SU-DHL-6 (cell line): ENCODE data around the gene DUSP22.

Experiments
- H2AFZ ChIP-seq: fragments of 200-600 bp; sonication (generic); 2 replicates; pipeline ENCODE4 v1.6.1; 2014; ENCODE audit warnings: low read depth, mild to moderate bottlenecking, moderate library complexity, mixed read lengths, antibody characterized with exemption, low read length; ENCODE audit not compliant: severe bottlenecking
- H3F3A ChIP-seq: fragments of 200-600 bp; shearing (Covaris generic); 2 replicates; pipeline ENCODE4 v1.6.0; 2016; ENCODE audit warnings: antibody characterized with exemption, mild to moderate bottlenecking; ENCODE audit not compliant: insufficient read depth
- H3K27ac ChIP-seq: fragments of 200-600 bp; sonication (generic); 2 replicates; pipeline ENCODE4 v1.5.1; 2016; ENCODE audit warnings: low read depth, mild to moderate bottlenecking, low read length, moderate library complexity, mixed read lengths
- H3K27me3 ChIP-seq: fragments of 200-600 bp; sonication (generic), shearing (Covaris generic); 2 replicates; pipeline ENCODE4 v1.6.0; 2014; ENCODE audit warnings: mild to moderate bottlenecking, low read length
- H3K36me3 ChIP-seq: fragments of 200-600 bp; sonication (generic); 2 replicates; pipeline ENCODE4 v1.6.1; 2014; ENCODE audit warnings: mild to moderate bottlenecking, low read length, mixed read lengths
- H3K4me2 ChIP-seq: fragments of 300-600, 200-600 bp; shearing (Covaris generic), sonication (generic); 2 replicates; pipeline ENCODE4 v1.6.0; 2014; ENCODE audit warnings: low read length, low read depth, mild to moderate bottlenecking; ENCODE audit not compliant: poor library complexity, severe bottlenecking
- H3K4me3 ChIP-seq: fragments of 200-600 bp; sonication (generic); 2 replicates; pipeline ENCODE4 v1.5.1; 2014; ENCODE audit warnings: antibody characterized with exemption, low read length, mild to moderate bottlenecking, mixed read lengths; ENCODE audit not compliant: insufficient read depth, poor library complexity, severe bottlenecking
- H3K79me2 ChIP-seq: fragments of 200-600 bp; sonication (generic); 2 replicates; pipeline ENCODE4 v1.6.1; 2014; ENCODE audit warnings: mild to moderate bottlenecking, low read length, moderate library complexity; ENCODE audit not compliant: insufficient read depth
- H3K9ac ChIP-seq: fragments of 200-600 bp; sonication (generic); 2 replicates; pipeline ENCODE4 v1.7.0; 2014; ENCODE audit warnings: mild to moderate bottlenecking, low read length
- H3K9me2 ChIP-seq: fragments of 200-600 bp; sonication (generic); replicated peaks from 2 replicates; pipeline ENCODE4 v1.6.1; 2014; ENCODE audit warnings: low read length; ENCODE audit not compliant: insufficient read depth
- H3K9me3 ChIP-seq: fragments of 200-600 bp; sonication (generic); 2 replicates; pipeline ENCODE4 v1.6.1; 2014; ENCODE audit warnings: low read length, mixed read lengths; ENCODE audit not compliant: insufficient read depth
- H4K20me1 ChIP-seq: fragments of 200-600 bp; sonication (generic); 2 replicates; pipeline ENCODE4 v1.6.1; 2014; ENCODE audit warnings: low read depth, mild to moderate bottlenecking, antibody characterized with exemption, low read length, moderate library complexity, mixed read lengths
- CTCF ChIP-seq: fragments of 200-600 bp; sonication (generic); IDR thresholded peaks from one replicate; pipeline ENCODE4 v1.5.1; 2017; ENCODE audit warnings: antibody characterized with exemption, mild to moderate bottlenecking, low read length, moderate library complexity; ENCODE audit not compliant: insufficient read depth, poor library complexity, severe bottlenecking
- EZH2phosphoT487 ChIP-seq: fragments of 200-600 bp; sonication (generic), shearing (Covaris generic); conservative IDR thresholded peaks from 2 replicates; pipeline ENCODE4 v1.6.1; 2018; ENCODE audit warnings: mild to moderate bottlenecking, antibody characterized with exemption, low read length, moderate library complexity, mixed read lengths

Gene DUSP22

GRCh38 chr6:303263-303662, 11.0 kb downstream of the DUSP22 start:
- Histone ChIP-seq H3K27ac (no peak overlapping the region), H3K9me2 (no peaks in the 10 kb centered on the region), H3K9me3 (no peaks in the 10 kb centered on the region), H4K20me1 (no peaks in the 10 kb centered on the region; the same call in 1 of the 2 replicates), H3K4me2 (no peak overlapping the region), H3K79me2 (no peaks in the 10 kb centered on the region), H3F3A (no peaks in the 10 kb centered on the region), H3K4me3 (no peak overlapping the region), H3K36me3 (no peaks in the 10 kb centered on the region), H2AFZ (no peak overlapping the region), H3K9ac (no peak overlapping the region), H3K27me3 (no peaks in the 10 kb centered on the region)
- TF ChIP-seq EZH2phosphoT487 (no peak), CTCF (no peak)

- no peaks in the 10 kb centered on the region for H3K79me2 ChIP-seq
- H3K4me3 ChIP-seq, result no peak overlapping the region
- peak; percentile 36 for TF ChIP-seq CTCF
- TF ChIP-seq EZH2phosphoT487, result no peak
- no peaks in the 10 kb centered on the region for H3F3A ChIP-seq
- no peak overlapping the region for H2AFZ ChIP-seq
- H3K27me3 ChIP-seq, result no peaks in the 10 kb centered on the region
- H3K27ac ChIP-seq, result no peak overlapping the region
- H3K36me3 ChIP-seq, result no peaks in the 10 kb centered on the region
- H3K9me2 ChIP-seq, result no peaks in the 10 kb centered on the region
- H4K20me1 ChIP-seq, result no peaks in the 10 kb centered on the region
- H3K9me3 ChIP-seq, result no peaks in the 10 kb centered on the region
- H3K4me2 ChIP-seq, result no peak overlapping the region
- no peak overlapping the region for H3K9ac ChIP-seq
These were observed 11.8 kb downstream of the DUSP22 start for GRCh38 chr6:303948-304558.

- H3K9ac ChIP-seq, result no peak overlapping the region
- H3K36me3 ChIP-seq, result no peaks in the 10 kb centered on the region
- H3K9me2 ChIP-seq, result no peaks in the 10 kb centered on the region
- H3K27me3 ChIP-seq, result no peaks in the 10 kb centered on the region
- no peaks in the 10 kb centered on the region for H3K9me3 ChIP-seq
- TF ChIP-seq CTCF, result no peak
- no peak for TF ChIP-seq EZH2phosphoT487
- no peaks in the 10 kb centered on the region for H3K79me2 ChIP-seq
- no peak overlapping the region for H3K4me3 ChIP-seq
- H4K20me1 ChIP-seq, result no peaks in the 10 kb centered on the region
- no peaks in the 10 kb centered on the region for H3F3A ChIP-seq
- H3K4me2 ChIP-seq, result no peak overlapping the region
- no peak overlapping the region for H3K27ac ChIP-seq
- no peak overlapping the region for H2AFZ ChIP-seq
These were observed 12.6 kb downstream of the DUSP22 start for GRCh38 chr6:304833-305370.
